HepG2 (cell line): ENCODE measurements around the gene KCNH8. TPM values are rescaled to one million over a fixed set of nuclear protein-coding genes. Genes with fewer than 3 reads are reported as not detected.

Experiments used
- ATAC-seq: fragments of 200-7000 bp; cut with Tn5 transposase; 3 replicates; pipeline ENCODE4 v1.9.1; 2020; ENCODE audit warnings: mild to moderate bottlenecking, moderate library complexity
- BruUV-seq: library from RNA; stranded (reverse); fragments of 400-500 nt; replicated peaks from 2 replicates; lab custom pipeline; 2021; lab: Mats Ljungman, UMichigan
- CTCF ChIA-PET: fragments of 300-600 bp; formaldehyde crosslinking; extraction: SDS; loops from one replicate; lab custom pipeline; 2021; ENCODE audit warnings: low total read pairs, inconsistent platforms, low intra/inter-chr PET ratio; lab: Yijun Ruan, JAX
- POLR2A ChIA-PET: fragments of 350-600 bp; sonication (Branson Sonifier 250); formaldehyde crosslinking; loops from one replicate; lab custom pipeline; 2020; ENCODE audit warnings: antibody characterized with exemption, inconsistent platforms; lab: Yijun Ruan, JAX
- DNase-seq: peaks from one replicate; pipeline ENCODE4 v3.0.0-alpha.2; 2015; ENCODE audit warnings: low spot score
- FAIRE-seq: peaks from 3 replicates; lab custom pipeline; 2011; peaks lifted over from hg19 to GRCh38; lab: Jason Lieb, UNC
- H2AFZ ChIP-seq: one replicate; pipeline ENCODE4 v1.6.1; 2011; ENCODE audit warnings: low read length, inconsistent platforms
- H3K27ac ChIP-seq: fragments of 300-600 bp; 3 replicates; pipeline ENCODE4 v1.8.0; 2011; ENCODE audit warnings: mixed run types, mild to moderate bottlenecking, mixed read lengths, low read length, inconsistent platforms; ENCODE audit not compliant: insufficient read depth; ENCODE audit errors: extremely low read length
- H3K27me3 ChIP-seq, 2 experiments: fragments of 200-600 bp in 1 of 2; 2 replicates in 1 of 2; 3 replicates in 1 of 2; pipeline versions ENCODE4 v1.6.0 to v1.8.0; 2011; ENCODE audit warnings: low read length in 2 of 2, mild to moderate bottlenecking in 2 of 2, moderate library complexity in 2 of 2, inconsistent platforms in 1 of 2; ENCODE audit not compliant: insufficient read depth in 2 of 2, control insufficient read depth in 1 of 2
- H3K36me3 ChIP-seq, 2 experiments: fragments of 200-600 bp in 1 of 2; replicated peaks in 1 of 2; 2 replicates in 1 of 2; 3 replicates in 1 of 2; pipeline versions ENCODE4 v1.5.1 to v1.8.0; 2011; ENCODE audit warnings: low read length in 2 of 2, inconsistent platforms in 1 of 2; ENCODE audit not compliant: insufficient read depth in 2 of 2, control insufficient read depth in 1 of 2
- H3K4me1 ChIP-seq: 2 replicates; pipeline ENCODE4 v1.5.1; 2012; ENCODE audit warnings: low read length, inconsistent platforms; ENCODE audit not compliant: insufficient read depth
- H3K4me2 ChIP-seq: 2 replicates; pipeline ENCODE4 v1.6.0; 2011; ENCODE audit warnings: low read depth, low read length, inconsistent platforms
- H3K4me3 ChIP-seq, 3 experiments: fragments of 200-600 bp in 1 of 3; sonication (generic), shearing (Covaris generic) in 1 of 3; replicated peaks in 1 of 3; 2 replicates each; pipeline ENCODE4 v1.5.1; 2011 to 2016; ENCODE audit warnings: low read length in 3 of 3, inconsistent platforms in 2 of 3, low read depth in 2 of 3, mild to moderate bottlenecking in 2 of 3, control low read depth in 1 of 3, mixed read lengths in 1 of 3; ENCODE audit not compliant: insufficient read depth in 1 of 3
- H3K79me2 ChIP-seq: one replicate; pipeline ENCODE4 v1.6.1; 2011; ENCODE audit warnings: low read length, inconsistent platforms; ENCODE audit not compliant: insufficient read depth
- H3K9ac ChIP-seq: 2 replicates; pipeline ENCODE4 v1.6.0; 2011; ENCODE audit warnings: mild to moderate bottlenecking, low read depth, low read length, inconsistent platforms; ENCODE audit not compliant: insufficient read depth
- H3K9me3 ChIP-seq: 2 replicates; pipeline ENCODE4 v1.5.1; 2012; ENCODE audit warnings: mild to moderate bottlenecking, low read length
- H4K20me1 ChIP-seq: 2 replicates; pipeline ENCODE4 v1.6.0; 2011; ENCODE audit warnings: inconsistent platforms, mild to moderate bottlenecking, low read length, moderate library complexity; ENCODE audit not compliant: insufficient read depth
- CREB1 ChIP-seq, 2 experiments: fragments of 450-650 bp in 1 of 2; IDR thresholded peaks; 2 replicates each; pipeline ENCODE4 v1.6.1; 2016 to 2017; ENCODE audit warnings: control low read depth in 1 of 2, mild to moderate bottlenecking in 1 of 2, missing compliant biosample characterization in 1 of 2, missing genetic modification characterization in 1 of 2
- FOXA1 ChIP-seq, 2 experiments: fragments of 450-650 bp in 1 of 2; sonication (generic) in 1 of 2; formaldehyde crosslinking in 1 of 2; IDR thresholded peaks; 2 replicates each; pipeline versions ENCODE4 v1.4.0 to v1.6.1; 2016 to 2020; ENCODE audit warnings: missing genetic modification reagents in 1 of 2
- GPN1 ChIP-seq: sonication (generic); formaldehyde crosslinking; IDR thresholded peaks from 2 replicates; pipeline ENCODE4 v1.5.1; 2020; ENCODE audit warnings: missing genetic modification reagents, borderline replicate concordance
- GTF2F1 ChIP-seq: fragments of 150-350 bp; IDR thresholded peaks from 2 replicates; pipeline ENCODE4 v1.6.1; 2014; ENCODE audit warnings: low read length
- HOXA3 ChIP-seq: sonication (generic); formaldehyde crosslinking; IDR thresholded peaks from 2 replicates; pipeline ENCODE4 v1.5.0; 2020; ENCODE audit warnings: missing genetic modification reagents
- IKZF4 ChIP-seq: sonication (generic); formaldehyde crosslinking; IDR thresholded peaks from 2 replicates; pipeline ENCODE4 v1.5.1; 2020; ENCODE audit warnings: borderline replicate concordance, mild to moderate bottlenecking, low read depth, missing genetic modification reagents; ENCODE audit errors: not compliant biosample characterization
- KAT8 ChIP-seq: IDR thresholded peaks from 2 replicates; pipeline ENCODE4 v1.6.1; 2016; ENCODE audit warnings: missing genetic modification reagents, missing compliant biosample characterization
- KLF16 ChIP-seq, 2 experiments: sonication (generic) in 1 of 2; formaldehyde crosslinking in 1 of 2; IDR thresholded peaks; 2 replicates each; pipeline versions ENCODE4 v1.6.1 to v1.8.0; 2016 to 2023; ENCODE audit warnings: missing genetic modification reagents in 2 of 2, missing compliant biosample characterization in 1 of 2
- NR3C1 ChIP-seq: sonication (generic); formaldehyde crosslinking; IDR thresholded peaks from 2 replicates; pipeline ENCODE4 v1.4.0; 2020; ENCODE audit warnings: missing genetic modification reagents
- SMAD9 ChIP-seq: sonication (generic); formaldehyde crosslinking; IDR thresholded peaks from 2 replicates; pipeline ENCODE4 v1.5.1; 2020; ENCODE audit warnings: mild to moderate bottlenecking, missing genetic modification reagents
- ZNF335 ChIP-seq: sonication (generic); formaldehyde crosslinking; IDR thresholded peaks from 2 replicates; pipeline ENCODE4 v1.4.0; 2020; ENCODE audit warnings: missing genetic modification reagents
- ZNF441 ChIP-seq: sonication (generic); formaldehyde crosslinking; IDR thresholded peaks from 2 replicates; pipeline ENCODE4 v1.7.0; 2021; ENCODE audit warnings: missing genetic modification reagents, borderline replicate concordance
- ZNF577 ChIP-seq: sonication (generic); formaldehyde crosslinking; IDR thresholded peaks from 2 replicates; pipeline ENCODE4 v1.4.0; 2020; ENCODE audit warnings: mild to moderate bottlenecking, low read depth, missing genetic modification reagents, borderline replicate concordance
- WGBS: methylation state at CpG from one replicate; pipeline ENCODE4 v1.1.6; 2017; ENCODE audit warnings: low lambda C conversion rate; 5-methylcytosine and 5-hydroxymethylcytosine counted together
- in situ Hi-C: cut with HindIII; loops from 2 replicates; pipeline ENCODE4 v1.10.0; 2017; ENCODE audit warnings: low pct_unique_long_range_greater_than_20kb; ENCODE audit not compliant: extremely low pct_ligation_motif_present
- intact Hi-C: fragments of 100-400 bp; cut with micrococcal nuclease; formaldehyde crosslinking; loops from one replicate; pipeline ENCODE4 v1.10.0; 2022; ENCODE audit not compliant: unreplicated experiment
- polyA plus RNA-seq, 8 experiments: library from polyadenylated mRNA; depleted of rRNA in 3 of 8; stranded (reverse) in 7 of 8; unstranded in 1 of 8; fragments of >200 nt; fragmentation: Illumina TruSeq in 4 of 8; extraction: Trizol in 4 of 8; gene quantifications; 2 replicates each; pipeline versions ENCODE4 v1.2.1 to v1.2.3, GENCODE V29; 2011 to 2016; ENCODE audit warnings: low read depth in 4 of 8, missing spikeins in 1 of 8, mixed read lengths in 1 of 8; ENCODE audit not compliant: insufficient read depth in 1 of 8
- total RNA-seq, 5 experiments: library from RNA; depleted of rRNA; stranded (reverse); fragments of >200 nt; fragmentation: Illumina TruSeq; extraction: Trizol; gene quantifications; 2 replicates each; pipeline ENCODE4 v1.2.3, GENCODE V29; 2016; ENCODE audit warnings: low read depth in 1 of 5
- TF ChIP-seq, protein P1 (sequence below): sonication (generic); formaldehyde crosslinking; IDR thresholded peaks from 2 replicates; pipeline ENCODE4 v1.4.0; 2020; ENCODE audit warnings: mild to moderate bottlenecking, missing genetic modification reagents

KCNH8 gene
- total and polyA plus RNA-seq, 2 of the 13 experiments (the other 11 are each of a cell fraction or from before 2014, with no cell fraction given): 0.04 TPM; not detected in 1

DNA sequence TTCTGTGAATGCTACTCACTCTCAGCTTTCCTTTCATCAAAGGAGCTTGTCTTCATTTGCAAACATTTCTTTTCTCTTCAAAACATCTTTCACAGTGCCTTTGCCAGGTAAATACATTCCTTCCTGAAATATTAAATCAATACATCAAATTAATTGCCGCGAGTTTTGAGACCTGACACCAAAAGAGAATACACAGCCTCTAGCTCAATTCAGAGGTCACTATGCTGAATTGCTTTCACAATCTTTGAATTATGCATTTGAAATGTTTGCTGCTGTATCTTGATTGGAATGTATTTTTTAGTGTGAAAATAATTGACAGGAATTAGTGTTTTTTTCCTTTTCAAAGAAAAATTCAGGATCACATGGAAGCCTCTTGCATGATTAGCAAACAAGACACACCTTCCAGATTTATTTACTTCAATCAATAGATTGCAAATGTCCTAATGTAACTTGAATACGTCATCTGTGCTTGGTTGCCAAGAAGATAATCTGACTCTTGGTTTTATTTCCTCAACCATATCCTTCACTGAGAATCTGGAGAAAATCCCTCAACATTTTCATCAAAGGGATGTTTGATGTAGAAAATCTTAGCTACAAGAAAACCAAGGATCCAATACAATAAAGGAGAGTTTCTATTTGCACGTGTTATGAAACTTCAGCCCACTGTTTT, 83.6 kb downstream of the KCNH8 start:
- under 1% methylated on average over 4 of the region's 4 CpGs for WGBS
- no peaks in the 10 kb centered on the region for H3K36me3 ChIP-seq
- H3K79me2 ChIP-seq: no peaks in the 10 kb centered on the region
- H3K27me3 ChIP-seq: no peaks in the 10 kb centered on the region
- DNase-seq (no peak), FAIRE-seq (no peak), ATAC-seq (no peak)
- BruUV-seq: no TSS peak
- no peaks in the 10 kb centered on the region for H3K9me3 ChIP-seq
- no peaks in the 10 kb centered on the region for H4K20me1 ChIP-seq
- in situ Hi-C loops (no loop called here), intact Hi-C loops (no loop called here)
- TF ChIP-seq ZNF441 (CRISPR knock-in tag) (no peak), GPN1 (no peak), ZNF335 (no peak), CREB1 (IDR thresholded peaks at IDR 0.05) (no peak), CREB1 (CRISPR knock-in tag; IDR thresholded peaks at IDR 0.05) (no peak), NR3C1 (CRISPR knock-in tag) (no peak), KLF16 (CRISPR knock-in tag; IDR thresholded peaks at IDR 0.05) (no peak), IKZF4 (no peak), SMAD9 (CRISPR knock-in tag) (no peak), ZNF577 (no peak), HOXA3 (no peak), GTF2F1 (no peak), KAT8 (CRISPR knock-in tag) (no peak), FOXA1 (IDR thresholded peaks at IDR 0.05) (no peak), FOXA1 (CRISPR knock-in tag; IDR thresholded peaks at IDR 0.05) (no peak)
- TF ChIP-seq, protein P1, sequence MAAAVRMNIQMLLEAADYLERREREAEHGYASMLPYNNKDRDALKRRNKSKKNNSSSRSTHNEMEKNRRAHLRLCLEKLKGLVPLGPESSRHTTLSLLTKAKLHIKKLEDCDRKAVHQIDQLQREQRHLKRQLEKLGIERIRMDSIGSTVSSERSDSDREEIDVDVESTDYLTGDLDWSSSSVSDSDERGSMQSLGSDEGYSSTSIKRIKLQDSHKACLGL (CRISPR knock-in tag): no peak
- ChIA-PET POLR2A (no interaction called here), CTCF (no interaction called here)
- H2AFZ ChIP-seq: no peak overlapping the region
- no peak overlapping the region for H3K27ac ChIP-seq
- H3K9ac ChIP-seq: no peak overlapping the region
- H3K4me2 ChIP-seq: no peak overlapping the region
- no peak overlapping the region for H3K4me3 ChIP-seq
- no peaks in the 10 kb centered on the region for H3K4me1 ChIP-seq
